Activated B cell treated with CpG ODN at 0.5 μM for 24 hours (primary cell): Measurements from ENCODE around the gene RASGEF1C. TPM values are rescaled to one million over a fixed set of nuclear protein-coding genes. Genes with fewer than 3 reads are reported as not detected.

Experiments used
- ATAC-seq: fragments of 200-7000 bp; cut with Tn5 transposase; one replicate; pipeline ENCODE4 v1.10.0; 2021; ENCODE audit warnings: low read depth, mild to moderate bottlenecking, moderate library complexity
- CTCF ChIA-PET: fragments of 350-600 bp; sonication (Branson Sonifier 250); formaldehyde crosslinking; loops from one replicate; lab custom pipeline; 2021; ENCODE audit warnings: antibody characterized with exemption; lab: Charles Lee
- POLR2A ChIA-PET: fragments of 350-600 bp; sonication (Branson Sonifier 250); formaldehyde crosslinking; loops from one replicate; lab custom pipeline; 2021; ENCODE audit warnings: antibody characterized with exemption; lab: Charles Lee
- DNase-seq: peaks from one replicate; pipeline ENCODE4 v3.0.0; 2022
- H3K27ac Mint-ChIP-seq: one replicate; pipeline ENCODE4 v1.8.0; 2020; ENCODE audit warnings: mixed read lengths
- H3K27me3 Mint-ChIP-seq: one replicate; pipeline ENCODE4 v1.8.0; 2021; ENCODE audit warnings: mixed read lengths
- H3K36me3 Mint-ChIP-seq: one replicate; pipeline ENCODE4 v1.8.0; 2021; ENCODE audit warnings: low read depth, mixed read lengths
- H3K4me1 Mint-ChIP-seq: one replicate; pipeline ENCODE4 v1.8.0; 2021; ENCODE audit warnings: mixed read lengths
- H3K4me3 Mint-ChIP-seq: one replicate; pipeline ENCODE4 v1.8.0; 2020; ENCODE audit warnings: mild to moderate bottlenecking, mixed read lengths
- H3K9me3 Mint-ChIP-seq: one replicate; pipeline ENCODE4 v1.8.0; 2020; ENCODE audit warnings: mixed read lengths
- CTCF ChIP-seq: fragments of 200-600 bp; IDR thresholded peaks from one replicate; pipeline ENCODE4 v1.8.0; 2022; ENCODE audit warnings: antibody characterized with exemption, mild to moderate bottlenecking
- intact Hi-C: fragments of 100-400 bp; cut with micrococcal nuclease; formaldehyde crosslinking; loops from one replicate; pipeline ENCODE4 v1.15.1; 2024
- total RNA-seq: library from RNA; stranded (reverse); gene quantifications from 2 replicates; pipeline ENCODE4 v1.2.3, GENCODE V29; 2022

RASGEF1C gene
- total RNA-seq, 1 donor from 2014 or later = not detected

GRCh38 chr5:180233729-180234128 is 24.7 kb upstream of the RASGEF1C start:
- no peaks in the 10 kb centered on the region for H3K9me3 Mint-ChIP-seq
- intact Hi-C loops = no loop called here
- H3K4me3 Mint-ChIP-seq = no peak overlapping the region
- CTCF ChIA-PET = no interaction called here
- DNase-seq (no peak), ATAC-seq (no peak)
- no peaks in the 10 kb centered on the region for H3K4me1 Mint-ChIP-seq
- no peaks in the 10 kb centered on the region for H3K27me3 Mint-ChIP-seq
- POLR2A ChIA-PET = no interaction called here
- no peak for TF ChIP-seq CTCF
- no peak overlapping the region for H3K27ac Mint-ChIP-seq
- peaks cover 75% of the 10 kb centered on the region for H3K36me3 Mint-ChIP-seq

DNA sequence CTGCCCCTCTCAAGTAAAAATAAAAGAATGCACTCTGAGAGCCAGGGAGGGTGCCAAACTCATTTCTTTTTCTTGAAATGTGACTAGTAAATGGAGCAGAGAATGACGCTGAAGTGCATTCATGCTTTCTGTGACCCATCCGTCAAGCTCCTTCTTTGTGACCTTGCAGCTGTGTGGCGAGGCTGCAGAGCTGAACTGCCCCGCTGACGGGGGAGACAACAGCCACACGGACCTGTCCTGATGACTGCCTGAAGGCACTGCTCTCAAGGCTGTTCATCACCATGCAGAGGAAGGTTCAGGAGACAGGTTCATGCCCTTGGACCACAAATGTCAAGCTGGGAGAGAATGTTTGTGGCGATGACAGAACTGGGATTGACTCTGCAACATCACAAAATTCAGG is 21.0 kb upstream of the RASGEF1C start:
- Mint-ChIP-seq H3K9me3 (peaks cover 17% of the 10 kb centered on the region), H3K36me3 (peaks cover 55% of the 10 kb centered on the region), H3K4me1 (no peaks in the 10 kb centered on the region), H3K27ac (no peak overlapping the region), H3K4me3 (no peak overlapping the region), H3K27me3 (no peaks in the 10 kb centered on the region)
- intact Hi-C loops = no loop called here
- POLR2A ChIA-PET = no interaction called here
- DNase-seq (no peak), ATAC-seq (no peak)
- TF ChIP-seq CTCF = no peak
- CTCF ChIA-PET = no interaction called here

DNA sequence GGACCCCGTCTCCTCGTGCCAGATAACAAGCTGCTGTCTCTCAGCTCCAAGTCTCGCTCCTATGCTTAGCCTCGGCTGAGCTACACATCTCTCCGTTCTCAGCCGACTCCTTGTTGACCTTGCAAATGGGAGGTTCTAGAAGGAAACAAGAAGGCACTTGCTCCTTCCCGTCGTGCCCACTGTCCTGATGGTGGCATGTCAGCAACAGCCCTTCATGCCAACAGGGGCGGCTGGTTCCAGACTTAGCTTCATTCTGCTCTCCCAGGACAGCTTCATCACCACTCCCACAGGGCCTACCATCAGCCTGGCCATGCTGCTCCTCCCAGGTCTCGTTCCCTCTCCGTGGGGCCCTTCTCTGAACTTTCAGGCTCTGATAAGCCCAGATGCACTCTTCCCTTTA is 13.0 kb upstream of the RASGEF1C start:
- POLR2A ChIA-PET = no interaction called here

DNA sequence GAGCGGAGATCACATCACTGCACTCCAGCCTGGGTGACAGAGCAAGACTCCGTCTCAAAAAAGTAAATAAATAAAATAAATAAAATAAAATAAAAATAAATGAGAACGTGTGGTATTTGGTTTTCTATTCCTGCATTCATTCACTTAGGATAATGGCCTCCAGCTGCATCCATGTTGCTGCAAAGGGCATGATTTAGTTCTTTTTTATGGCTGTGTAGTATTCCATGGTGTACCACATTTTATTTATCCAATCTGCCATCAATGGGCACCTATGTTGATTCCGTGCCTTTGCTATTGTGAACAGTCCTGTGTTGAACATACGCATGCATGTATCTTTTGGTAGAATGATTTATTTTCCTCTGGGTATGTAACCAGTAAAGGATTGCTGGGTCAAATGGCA is 8.8 kb upstream of the RASGEF1C start:
- intact Hi-C loops = no loop called here

More for the DNA sequence above, 13.0 kb upstream of the RASGEF1C start:
- intact Hi-C loops = no loop called here
- Mint-ChIP-seq H3K27me3 (no peaks in the 10 kb centered on the region), H3K4me3 (no peak overlapping the region), H3K27ac (no peak overlapping the region), H3K4me1 (no peaks in the 10 kb centered on the region), H3K36me3 (peaks cover 29% of the 10 kb centered on the region), H3K9me3 (peaks cover 53% of the 10 kb centered on the region)
- ATAC-seq (no peak), DNase-seq (no peak)
- CTCF ChIA-PET = no interaction called here
- no peak for TF ChIP-seq CTCF

DNA sequence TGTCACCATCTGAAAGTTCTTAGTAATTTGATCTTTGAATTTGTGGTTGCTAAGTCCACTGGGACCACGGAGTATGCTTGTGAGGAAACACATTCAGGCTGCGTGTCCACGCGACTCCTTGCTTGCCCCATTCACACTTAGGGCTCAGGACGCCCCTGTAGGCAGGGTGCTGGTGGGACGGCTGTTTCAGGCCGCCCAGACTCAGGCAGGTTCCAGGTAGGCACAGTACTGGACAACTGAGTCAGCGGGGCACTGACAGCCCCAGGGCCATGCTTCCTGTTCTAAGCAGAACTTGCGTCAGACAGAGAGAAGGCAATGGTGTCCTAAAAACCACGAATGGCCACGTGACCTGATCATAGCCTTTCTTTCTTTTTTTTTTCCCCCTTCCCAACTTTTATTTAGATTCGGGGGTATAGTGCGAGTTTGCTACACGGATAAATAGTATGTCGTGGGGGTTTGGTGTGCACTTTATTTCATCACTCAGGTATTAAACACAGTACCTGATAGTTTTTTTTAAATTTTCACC is 7.7 kb upstream of the RASGEF1C start:
- peaks cover 5% of the 10 kb centered on the region for H3K36me3 Mint-ChIP-seq
- no peak overlapping the region for H3K27ac Mint-ChIP-seq
- peaks cover 26% of the 10 kb centered on the region for H3K9me3 Mint-ChIP-seq
- POLR2A ChIA-PET = no interaction called here
- ATAC-seq (no peak), DNase-seq (no peak)
- intact Hi-C loops = no loop called here
- H3K27me3 Mint-ChIP-seq = peaks cover 4% of the 10 kb centered on the region
- CTCF ChIA-PET = no interaction called here
- H3K4me1 Mint-ChIP-seq = no peaks in the 10 kb centered on the region
- H3K4me3 Mint-ChIP-seq = no peak overlapping the region
- TF ChIP-seq CTCF = no peak

More for the DNA sequence above, 8.8 kb upstream of the RASGEF1C start:
- no peaks in the 10 kb centered on the region for H3K4me1 Mint-ChIP-seq
- no peak overlapping the region for H3K27ac Mint-ChIP-seq
- CTCF ChIA-PET = no interaction called here
- peaks cover 34% of the 10 kb centered on the region for H3K9me3 Mint-ChIP-seq
- H3K27me3 Mint-ChIP-seq = no peaks in the 10 kb centered on the region
- no peak for TF ChIP-seq CTCF
- DNase-seq (no peak), ATAC-seq (no peak)
- no peak overlapping the region for H3K4me3 Mint-ChIP-seq
- POLR2A ChIA-PET = no interaction called here
- peaks cover 11% of the 10 kb centered on the region for H3K36me3 Mint-ChIP-seq
